CD4-positive, alpha-beta T cell treated with Interleukin-1 beta for 1 hour (primary cell): ENCODE measurements around the gene IFRD2.
A peak's percentile ranks its signal among the peaks of the same experiment; 100 is the strongest.
"Not testable (repeated sequence)": the region's sequence is repeated elsewhere in the genome, so short reads cannot be mapped to it uniquely, and the experiment has no call there.

Experiments used
- DNase-seq, 2 donors: peaks; one replicate each; pipeline ENCODE4 v3.0.0-alpha.2; 2020 to 2022

IFRD2 gene

GRCh38 chr3:50264964-50265485 is 27.2 kb downstream of the IFRD2 start:
- no peak for DNase-seq

GRCh38 chr3:50264383-50264963 is 27.8 kb downstream of the IFRD2 start:
- DNase-seq: no peak

- DNase-seq: no peak
Observed at GRCh38 chr3:50263478-50264382, 28.5 kb downstream of the IFRD2 start.

- DNase-seq: no peak
Observed at GRCh38 chr3:50262778-50263177, 29.5 kb downstream of the IFRD2 start.

- DNase-seq: not testable (repeated sequence)
Observed at GRCh38 chr3:50262200-50262599, 30.0 kb downstream of the IFRD2 start.

- no peak for DNase-seq
Observed at GRCh38 chr3:50261505-50261904, 30.7 kb downstream of the IFRD2 start.

- no peak for DNase-seq
Observed at GRCh38 chr3:50260942-50261441, 31.2 kb downstream of the IFRD2 start.

GRCh38 chr3:50260027-50260941 is 31.9 kb downstream of the IFRD2 start:
- peak; percentile 88 to 89 for DNase-seq

- no peak for DNase-seq
Observed at GRCh38 chr3:50259432-50260026, 32.7 kb downstream of the IFRD2 start.

GRCh38 chr3:50258979-50259378 is 33.2 kb downstream of the IFRD2 start:
- no peak for DNase-seq

GRCh38 chr3:50258029-50258680 is 34.1 kb downstream of the IFRD2 start:
- DNase-seq: no peak

- peak in 1 of 2 donors; percentile 46 for DNase-seq
Observed at GRCh38 chr3:50256978-50257890, 35.0 kb downstream of the IFRD2 start.

- no peak for DNase-seq
Observed at GRCh38 chr3:50255251-50255615, 37.0 kb downstream of the IFRD2 start.

- peak in 1 of 2 donors; percentile 70 for DNase-seq
Observed at GRCh38 chr3:50254577-50255250, 37.5 kb downstream of the IFRD2 start.

- DNase-seq: no peak
Observed at GRCh38 chr3:50251220-50251619, 41.0 kb downstream of the IFRD2 start.

GRCh38 chr3:50250514-50250913 is 41.7 kb downstream of the IFRD2 start:
- no peak for DNase-seq

- DNase-seq: no peak
Observed at GRCh38 chr3:50249457-50249856, 42.8 kb downstream of the IFRD2 start.

GRCh38 chr3:50248387-50248786 is 43.8 kb downstream of the IFRD2 start:
- no peak for DNase-seq

- DNase-seq: peak; percentile 80 to 84
Observed at GRCh38 chr3:50246517-50246954, 45.7 kb downstream of the IFRD2 start.
